BLaER1 treated with 17β-estradiol and CSF1 and Interleukin-3, amounts not matched to agents 10 nM and 100 nM (cell line): ENCODE results near the gene FBXW4.
A peak's percentile ranks its signal among the peaks of the same experiment; 100 is the strongest.
"Not testable (repeated sequence)": the region's sequence is repeated elsewhere in the genome, so short reads cannot be mapped to it uniquely, and the experiment has no call there.

Experiments
- H3K27ac ChIP-seq, 11 experiments: shearing (Covaris generic); formaldehyde crosslinking; 2 replicates each; pipeline ENCODE4 v1.8.1; 2022
- H3K27me3 ChIP-seq, 11 experiments: shearing (Covaris generic); formaldehyde crosslinking; 2 replicates each; pipeline ENCODE4 v1.8.1; 2022
- H3K36me3 ChIP-seq, 11 experiments: shearing (Covaris generic); formaldehyde crosslinking; 2 replicates each; pipeline ENCODE4 v1.8.1; 2022
- H3K4me1 ChIP-seq, 10 experiments: shearing (Covaris generic); formaldehyde crosslinking; 2 replicates each; pipeline ENCODE4 v1.8.1; 2022
- H3K4me2 ChIP-seq, 11 experiments: shearing (Covaris generic); formaldehyde crosslinking; 2 replicates each; pipeline ENCODE4 v1.8.1; 2022
- H3K4me3 ChIP-seq, 10 experiments: shearing (Covaris generic); formaldehyde crosslinking; 2 replicates each; pipeline ENCODE4 v1.8.1; 2022
- H3K9ac ChIP-seq, 11 experiments: shearing (Covaris generic); formaldehyde crosslinking; 2 replicates each; pipeline ENCODE4 v1.8.1; 2022
- H3K9me3 ChIP-seq, 11 experiments: shearing (Covaris generic); formaldehyde crosslinking; replicated peaks in 1 of 11; 2 replicates each; pipeline ENCODE4 v1.8.1; 2022
- H4K20me1 ChIP-seq, 11 experiments: shearing (Covaris generic); formaldehyde crosslinking; 2 replicates each; pipeline ENCODE4 v1.8.1; 2022
- Cebpa-rat ChIP-seq, 11 experiments: shearing (Covaris generic); IDR thresholded peaks; 2 replicates each; pipeline ENCODE4 v1.8.1; 2022

The FBXW4 gene

DNA sequence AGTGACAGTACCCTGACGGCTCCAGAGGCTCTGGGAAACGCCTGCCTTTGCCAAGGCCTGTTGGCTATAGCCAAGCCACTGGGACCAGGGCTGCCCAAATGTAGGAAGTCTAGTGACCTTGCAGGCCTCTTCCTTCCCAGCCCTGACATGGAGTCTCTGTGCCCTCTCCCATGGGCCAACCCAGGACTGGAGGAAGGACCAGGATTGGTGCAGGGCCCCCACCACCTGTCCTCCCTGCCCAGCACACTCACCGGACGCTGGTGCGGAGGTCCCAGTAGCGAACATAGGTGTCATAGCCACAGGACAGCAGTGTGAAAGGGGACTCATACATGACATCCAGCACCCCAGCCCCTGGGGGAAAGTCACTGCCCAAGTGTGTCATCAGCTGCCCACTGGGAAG lies 82.9 kb downstream of the FBXW4 start:
- H3K4me3 ChIP-seq = no peak overlapping the region
- H3K27ac ChIP-seq = peak overlapping the region in 1 of 11 experiments; percentile 3; a peak in 1 of 22 replicates
- peaks cover 0 to 15% (median 0%) of the 10 kb centered on the region in 11 experiments; a peak in 5 of 22 replicates for H4K20me1 ChIP-seq
- H3K9ac ChIP-seq = no peak overlapping the region
- H3K36me3 ChIP-seq = peaks cover 64 to 97% (median 74%) of the 10 kb centered on the region in 11 experiments
- H3K4me1 ChIP-seq = peaks cover under 1 to 32% (median 11%) of the 10 kb centered on the region in 10 experiments; a peak in 19 of 20 replicates
- peak overlapping the region in 4 of 11 experiments; percentile 4 to 56 (median 22); a peak in 3 of 22 replicates for H3K4me2 ChIP-seq
- no peak for TF ChIP-seq Cebpa-rat (IDR thresholded peaks at IDR 0.05)
- H3K9me3 ChIP-seq = no peaks in the 10 kb centered on the region
- H3K27me3 ChIP-seq = no peaks in the 10 kb centered on the region

GRCh38 chr10:101611096-101611905 lies 83.7 kb downstream of the FBXW4 start:
- Histone ChIP-seq H3K36me3 (peaks cover 56 to 97% (median 74%) of the 10 kb centered on the region in 11 experiments), H3K9ac (no peak overlapping the region), H3K9me3 (no peaks in the 10 kb centered on the region), H3K27ac (peak overlapping the region in 1 of 11 experiments; percentile 13; a peak in 1 of 22 replicates), H3K4me2 (peak overlapping the region in 4 of 11 experiments; percentile 4 to 56 (median 30); a peak in 4 of 22 replicates), H3K4me3 (no peak overlapping the region), H3K4me1 (peaks cover 0 to 24% (median 7%) of the 10 kb centered on the region in 10 experiments; a peak in 9 of 20 replicates), H4K20me1 (peaks cover 0 to 16% (median 0%) of the 10 kb centered on the region in 11 experiments; a peak in 5 of 22 replicates), H3K27me3 (no peaks in the 10 kb centered on the region)
- no peak for TF ChIP-seq Cebpa-rat (IDR thresholded peaks at IDR 0.05)

- H3K36me3 ChIP-seq = peaks cover 60 to 98% (median 78%) of the 10 kb centered on the region in 11 experiments
These were observed 85.5 kb downstream of the FBXW4 start for GRCh38 chr10:101609481-101609880.

DNA sequence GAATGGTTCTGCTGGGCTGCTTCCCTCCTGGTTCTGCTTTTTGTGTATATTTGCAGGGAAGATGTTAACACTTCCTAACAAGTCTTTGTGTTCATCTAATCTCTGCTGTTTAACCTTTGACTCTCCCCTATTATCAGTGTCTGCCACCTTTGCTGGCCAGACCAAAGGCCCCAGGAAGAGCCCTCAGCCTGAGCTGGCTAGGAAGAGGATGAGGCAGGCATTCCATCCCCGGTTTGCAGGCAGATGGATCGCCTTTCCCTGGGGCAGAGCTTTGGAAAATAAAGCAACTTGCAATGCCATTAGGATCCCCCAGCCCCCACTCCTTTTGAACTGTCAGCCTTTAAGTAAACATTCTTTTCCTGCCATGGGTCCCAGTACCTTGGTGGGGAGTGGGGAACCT lies 87.8 kb downstream of the FBXW4 start:
- no peak overlapping the region for H3K4me2 ChIP-seq
- H3K27me3 ChIP-seq = no peaks in the 10 kb centered on the region
- H3K4me1 ChIP-seq = peaks cover 0 to 12% (median 3%) of the 10 kb centered on the region in 10 experiments; a peak in 7 of 20 replicates
- H3K9ac ChIP-seq = no peak overlapping the region
- H3K27ac ChIP-seq = no peak overlapping the region
- no peaks in the 10 kb centered on the region for H3K9me3 ChIP-seq
- TF ChIP-seq Cebpa-rat (IDR thresholded peaks at IDR 0.05) = no peak
- peaks cover 0 to 18% (median 0%) of the 10 kb centered on the region in 11 experiments; a peak in 1 of 22 replicates for H4K20me1 ChIP-seq
- H3K36me3 ChIP-seq = peaks cover 61 to 83% (median 74%) of the 10 kb centered on the region in 11 experiments
- no peak overlapping the region for H3K4me3 ChIP-seq

More at GRCh38 chr10:101609481-101609880, 85.5 kb downstream of the FBXW4 start:
- peaks cover 0 to 16% (median 0%) of the 10 kb centered on the region in 11 experiments; a peak in 2 of 22 replicates for H4K20me1 ChIP-seq
- H3K4me3 ChIP-seq = no peak overlapping the region
- H3K9me3 ChIP-seq = no peaks in the 10 kb centered on the region
- H3K9ac ChIP-seq = no peak overlapping the region
- TF ChIP-seq Cebpa-rat (IDR thresholded peaks at IDR 0.05) = no peak
- no peaks in the 10 kb centered on the region for H3K27me3 ChIP-seq
- H3K4me2 ChIP-seq = no peak overlapping the region; a peak in 1 of 22 replicates
- H3K27ac ChIP-seq = no peak overlapping the region
- peaks cover 0 to 14% (median 7%) of the 10 kb centered on the region in 10 experiments; a peak in 8 of 20 replicates for H3K4me1 ChIP-seq

DNA sequence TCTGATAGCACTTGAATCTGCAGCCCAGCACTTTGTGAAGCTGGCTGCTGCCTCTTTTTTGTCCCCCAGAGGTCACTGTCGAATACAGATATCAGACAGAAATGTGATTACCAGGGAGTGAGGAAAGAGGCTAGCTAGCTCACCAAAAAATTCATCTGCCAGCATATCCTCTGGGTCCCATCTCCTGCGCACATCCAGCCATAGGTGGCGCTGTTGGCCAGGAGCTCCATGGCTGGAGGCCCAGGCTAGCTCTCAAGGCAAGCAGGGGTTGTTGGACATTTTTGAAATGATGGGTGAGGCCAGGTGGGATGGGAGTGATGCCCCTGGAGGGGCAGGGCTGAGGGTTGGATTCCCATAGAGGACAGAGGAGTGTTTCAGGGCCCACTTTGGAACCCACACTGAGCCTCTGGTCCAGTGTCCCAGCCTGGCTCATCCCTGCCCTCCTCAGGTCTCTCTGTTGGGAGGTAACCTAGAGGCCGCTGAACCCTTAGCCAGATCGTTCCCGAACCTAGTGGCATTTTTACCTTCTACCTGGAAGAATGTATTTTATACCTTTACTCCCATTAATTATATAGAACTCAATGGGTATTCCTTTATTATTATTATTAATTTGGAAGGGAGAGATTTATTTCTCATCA lies 92.1 kb downstream of the FBXW4 start:
- Histone ChIP-seq H4K20me1 (peaks cover 0 to 10% (median 0%) of the 10 kb centered on the region in 11 experiments; a peak in 1 of 22 replicates), H3K36me3 (peaks cover 19 to 41% (median 31%) of the 10 kb centered on the region in 11 experiments), H3K4me1 (no peaks in the 10 kb centered on the region), H3K9me3 (no peaks in the 10 kb centered on the region), H3K27me3 (no peaks in the 10 kb centered on the region), H3K4me3 (no peak overlapping the region), H3K9ac (no peak overlapping the region), H3K27ac (no peak overlapping the region), H3K4me2 (no peak overlapping the region)
- no peak for TF ChIP-seq Cebpa-rat (IDR thresholded peaks at IDR 0.05)

DNA sequence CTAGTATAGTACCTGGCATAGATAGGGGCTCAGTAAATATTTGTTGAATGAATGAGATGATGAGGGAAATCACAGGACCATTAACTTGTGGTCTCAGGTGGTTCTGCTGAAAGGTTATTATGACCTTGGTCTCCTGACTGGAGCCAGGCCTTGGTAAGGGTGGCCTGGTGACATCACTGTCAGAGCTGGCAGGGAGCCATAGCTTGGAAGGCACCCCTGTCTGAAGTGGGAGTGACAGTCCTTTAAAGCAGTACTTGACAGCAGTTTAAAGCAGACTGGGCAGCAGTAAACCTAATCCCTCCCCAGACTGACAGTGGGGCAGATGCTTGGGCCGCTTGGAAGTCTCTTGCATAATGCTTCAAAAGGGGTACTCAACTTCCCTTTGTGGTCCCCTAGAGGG lies 93.4 kb downstream of the FBXW4 start:
- Histone ChIP-seq H3K27ac (no peak overlapping the region), H3K4me1 (no peaks in the 10 kb centered on the region), H3K4me2 (no peak overlapping the region), H3K27me3 (no peaks in the 10 kb centered on the region), H3K36me3 (peaks cover 5 to 27% (median 19%) of the 10 kb centered on the region in 11 experiments; a peak in 18 of 22 replicates), H3K4me3 (no peak overlapping the region), H3K9ac (no peak overlapping the region), H4K20me1 (peaks cover 0 to 10% (median 0%) of the 10 kb centered on the region in 11 experiments; a peak in 1 of 22 replicates), H3K9me3 (no peaks in the 10 kb centered on the region)
- no peak for TF ChIP-seq Cebpa-rat (IDR thresholded peaks at IDR 0.05)

- Histone ChIP-seq H3K4me3 (no peak overlapping the region), H3K4me1 (peaks cover 0 to 22% (median 10%) of the 10 kb centered on the region in 10 experiments; a peak in 11 of 20 replicates), H3K36me3 (no peaks in the 10 kb centered on the region; a peak in 1 of 22 replicates), H3K27ac (no peak overlapping the region), H3K9me3 (no peaks in the 10 kb centered on the region), H3K27me3 (no peaks in the 10 kb centered on the region), H3K9ac (no peak overlapping the region), H4K20me1 (peaks cover 0 to 6% (median 0%) of the 10 kb centered on the region in 11 experiments; a peak in 1 of 22 replicates), H3K4me2 (no peak overlapping the region)
- TF ChIP-seq Cebpa-rat (IDR thresholded peaks at IDR 0.05) = no peak
These were observed 97.7 kb downstream of the FBXW4 start for GRCh38 chr10:101597091-101597900.

- Histone ChIP-seq H3K27ac (no peak overlapping the region), H4K20me1 (peaks cover 0 to 6% (median 0%) of the 10 kb centered on the region in 11 experiments; a peak in 1 of 22 replicates), H3K4me1 (peaks cover 0 to 25% (median 10%) of the 10 kb centered on the region in 10 experiments; a peak in 11 of 20 replicates), H3K27me3 (no peaks in the 10 kb centered on the region), H3K9me3 (no peaks in the 10 kb centered on the region), H3K4me2 (no peak overlapping the region), H3K4me3 (no peak overlapping the region), H3K9ac (no peak overlapping the region), H3K36me3 (no peaks in the 10 kb centered on the region; a peak in 1 of 22 replicates)
- TF ChIP-seq Cebpa-rat (IDR thresholded peaks at IDR 0.05) = no peak
These were observed 99.2 kb downstream of the FBXW4 start for GRCh38 chr10:101595591-101596433.

DNA sequence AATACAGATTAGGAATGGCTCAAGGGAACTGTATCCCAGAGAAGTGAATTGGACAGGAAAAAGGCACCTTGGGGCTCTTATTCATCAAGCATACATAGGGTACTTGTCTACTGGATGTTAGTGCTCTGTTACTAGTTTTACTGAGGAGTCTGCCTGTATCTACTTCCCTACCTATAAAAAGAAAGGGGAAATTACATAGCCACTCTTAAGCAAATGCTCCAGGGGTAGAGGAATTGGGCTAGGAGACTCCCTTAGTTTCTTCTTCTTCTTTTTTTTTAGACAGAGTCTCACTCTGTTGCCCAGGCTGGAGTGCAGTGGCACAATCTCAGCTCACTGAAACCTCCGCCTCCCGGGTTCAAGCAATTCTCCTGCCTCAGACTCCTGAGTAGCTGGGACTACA lies 101.6 kb downstream of the FBXW4 start:
- not testable (repeated sequence) for H3K27ac ChIP-seq, H3K9me3 ChIP-seq, H4K20me1 ChIP-seq, H3K36me3 ChIP-seq, H3K4me3 ChIP-seq, H3K9ac ChIP-seq
- peak overlapping the region in 7 of 11 experiments; percentile 30 to 84 (median 82); a peak in 13 of 22 replicates for H3K4me2 ChIP-seq
- H3K4me1 ChIP-seq = peaks cover 7 to 32% (median 19%) of the 10 kb centered on the region in 10 experiments; a peak in 17 of 20 replicates
- H3K27me3 ChIP-seq = peaks cover 8 to 17% (median 14%) of the 10 kb centered on the region in 11 experiments
